B cell (primary cell): ENCODE data around the gene PLIN5. TPM values are rescaled to one million over a fixed set of nuclear protein-coding genes. Genes with fewer than 3 reads are reported as not detected.

Experiments
- ATAC-seq: fragments of 200-7000 bp; cut with Tn5 transposase; one replicate; pipeline ENCODE4 v1.10.0; 2021; ENCODE audit warnings: low read depth, mild to moderate bottlenecking, moderate number of reproducible peaks, moderate library complexity
- CTCF ChIA-PET: fragments of 350-600 bp; sonication (Branson Sonifier 250); formaldehyde crosslinking; loops from one replicate; lab custom pipeline; 2021; ENCODE audit warnings: antibody characterized with exemption, inconsistent platforms; lab: Charles Lee
- POLR2A ChIA-PET: fragments of 350-600 bp; sonication (Branson Sonifier 250); formaldehyde crosslinking; loops from one replicate; lab custom pipeline; 2021; ENCODE audit warnings: antibody characterized with exemption; lab: Charles Lee
- DNase-seq: peaks from one replicate; pipeline ENCODE4 v3.0.0; 2013
- H2AFZ ChIP-seq: 2 replicates; pipeline ENCODE4 v1.6.1; 2012; ENCODE audit warnings: mild to moderate bottlenecking, low read depth, low read length; ENCODE audit not compliant: insufficient read depth, poor library complexity, severe bottlenecking
- H3K27ac ChIP-seq, 2 donors: 1 replicate in 1 of 2; 2 replicates in 1 of 2; pipeline ENCODE4 v1.5.1; 2012 to 2013; ENCODE audit warnings: low read length in 2 of 2, mild to moderate bottlenecking in 2 of 2, moderate library complexity in 1 of 2
- H3K27me3 ChIP-seq, 4 experiments: fragments of 200-600 bp in 1 of 4; sonication (generic) in 1 of 4; replicated peaks in 1 of 4; 1 replicate in 2 of 4; 2 replicates in 2 of 4; pipeline versions ENCODE4 v1.6.1 to v1.7.0; 2013 to 2016; ENCODE audit warnings: low read length in 3 of 4, mild to moderate bottlenecking in 2 of 4, mixed read lengths in 1 of 4, moderate library complexity in 1 of 4; ENCODE audit not compliant: insufficient read depth in 4 of 4, control insufficient read depth in 3 of 4; ENCODE audit errors: control extremely low read depth in 1 of 4
- H3K36me3 ChIP-seq, 2 experiments: replicated peaks in 1 of 2; 1 replicate in 1 of 2; 2 replicates in 1 of 2; pipeline versions ENCODE4 v1.6.1 to v1.7.1; 2013; ENCODE audit warnings: low read length in 1 of 2; ENCODE audit not compliant: insufficient read depth in 2 of 2, control insufficient read depth in 1 of 2; ENCODE audit errors: control extremely low read depth in 1 of 2, extremely low read depth in 1 of 2
- H3K4me1 ChIP-seq, 2 donors: fragments of 200-600 bp in 1 of 2; sonication (generic) in 1 of 2; 1 replicate in 1 of 2; 2 replicates in 1 of 2; pipeline versions ENCODE4 v1.5.1 to v1.6.1; 2013 to 2017; ENCODE audit warnings: low read length in 2 of 2; ENCODE audit not compliant: control insufficient read depth in 2 of 2, insufficient read depth in 2 of 2
- H3K4me2 ChIP-seq: replicated peaks from 2 replicates; pipeline ENCODE3; 2012; ENCODE audit warnings: mild to moderate bottlenecking, low read depth, low read length; ENCODE audit not compliant: poor library complexity, severe bottlenecking
- H3K4me3 ChIP-seq, 5 experiments: fragments of 200-600 bp in 1 of 5; sonication (generic) in 1 of 5; 1 replicate in 3 of 5; 2 replicates in 2 of 5; pipeline versions ENCODE4 v1.5.1 to v1.7.0; 2011 to 2016; ENCODE audit warnings: low read length in 4 of 5, mild to moderate bottlenecking in 4 of 5, low read depth in 2 of 5, control low read depth in 1 of 5, moderate library complexity in 1 of 5; ENCODE audit not compliant: insufficient read depth in 1 of 5; ENCODE audit errors: control extremely low read depth in 1 of 5, extremely low read depth in 1 of 5
- H3K79me2 ChIP-seq: fragments of 200-600 bp; sonication (generic); one replicate; pipeline ENCODE4 v1.6.0; 2016; ENCODE audit warnings: low read length; ENCODE audit not compliant: control insufficient read depth, insufficient read depth
- H3K9ac ChIP-seq: fragments of 200-600 bp; sonication (generic); 2 replicates; pipeline ENCODE4 v1.6.1; 2017; ENCODE audit warnings: mild to moderate bottlenecking, low read length, moderate library complexity
- H3K9me3 ChIP-seq, 3 donors: one replicate each; pipeline versions ENCODE4 v1.6.1 to v1.7.1; 2013; ENCODE audit warnings: low read length in 2 of 3; ENCODE audit not compliant: control insufficient read depth in 2 of 3, insufficient read depth in 1 of 3; ENCODE audit errors: control extremely low read depth in 1 of 3
- H4K20me1 ChIP-seq: 2 replicates; pipeline ENCODE4 v1.6.0; 2012; ENCODE audit warnings: mild to moderate bottlenecking, low read length; ENCODE audit not compliant: insufficient read depth, control insufficient read depth, poor library complexity, severe bottlenecking
- H3K27ac Mint-ChIP-seq: one replicate; pipeline ENCODE4 v1.8.0; 2021; ENCODE audit warnings: mixed read lengths
- H3K27me3 Mint-ChIP-seq: one replicate; pipeline ENCODE4 v1.8.0; 2021; ENCODE audit warnings: mixed read lengths
- H3K4me1 Mint-ChIP-seq: one replicate; pipeline ENCODE4 v1.8.0; 2021; ENCODE audit warnings: mixed read lengths
- H3K4me3 Mint-ChIP-seq: one replicate; pipeline ENCODE4 v1.8.0; 2021; ENCODE audit warnings: mixed read lengths
- H3K9me3 Mint-ChIP-seq: one replicate; pipeline ENCODE4 v1.8.0; 2022; ENCODE audit warnings: mixed read lengths; ENCODE audit not compliant: insufficient read depth
- EZH2 ChIP-seq: IDR thresholded peaks from 2 replicates; pipeline ENCODE4 v1.6.1; 2012; ENCODE audit warnings: borderline replicate concordance, low read depth, mild to moderate bottlenecking, moderate library complexity, low read length; ENCODE audit not compliant: insufficient read depth, poor library complexity, severe bottlenecking
- WGBS: methylation state at CpG from one replicate; pipeline ENCODE4 v1.1.5; 2013; ENCODE audit warnings: missing lambda C conversion rate; ENCODE audit not compliant: insufficient coverage; 5-methylcytosine and 5-hydroxymethylcytosine counted together
- intact Hi-C: fragments of 100-400 bp; cut with micrococcal nuclease; formaldehyde crosslinking; loops from one replicate; pipeline ENCODE4 v1.10.0; 2022
- polyA plus RNA-seq: library from polyadenylated mRNA; depleted of rRNA; stranded (reverse); fragments of >200 nt; gene quantifications from 2 replicates; pipeline ENCODE4 v1.2.3, GENCODE V29; 2012
- total RNA-seq, 2 donors: library from RNA; stranded (reverse); fragments of 120-200 nt in 1 of 2; gene quantifications; 1 replicate in 1 of 2; 2 replicates in 1 of 2; pipeline versions ENCODE4 v1.2.3 to v1.2.4, GENCODE V29; 2013 to 2022
- TF ChIP-seq, protein P1 (sequence below): fragments of 200-600 bp; IDR thresholded peaks from one replicate; pipeline ENCODE4 v1.8.0; 2022; ENCODE audit warnings: antibody characterized with exemption, mild to moderate bottlenecking

Gene PLIN5
- total and polyA plus RNA-seq, 2 donors (not counting 1 experiment from before 2014, with no cell fraction given), result 0.15 to 0.27 TPM

DNA sequence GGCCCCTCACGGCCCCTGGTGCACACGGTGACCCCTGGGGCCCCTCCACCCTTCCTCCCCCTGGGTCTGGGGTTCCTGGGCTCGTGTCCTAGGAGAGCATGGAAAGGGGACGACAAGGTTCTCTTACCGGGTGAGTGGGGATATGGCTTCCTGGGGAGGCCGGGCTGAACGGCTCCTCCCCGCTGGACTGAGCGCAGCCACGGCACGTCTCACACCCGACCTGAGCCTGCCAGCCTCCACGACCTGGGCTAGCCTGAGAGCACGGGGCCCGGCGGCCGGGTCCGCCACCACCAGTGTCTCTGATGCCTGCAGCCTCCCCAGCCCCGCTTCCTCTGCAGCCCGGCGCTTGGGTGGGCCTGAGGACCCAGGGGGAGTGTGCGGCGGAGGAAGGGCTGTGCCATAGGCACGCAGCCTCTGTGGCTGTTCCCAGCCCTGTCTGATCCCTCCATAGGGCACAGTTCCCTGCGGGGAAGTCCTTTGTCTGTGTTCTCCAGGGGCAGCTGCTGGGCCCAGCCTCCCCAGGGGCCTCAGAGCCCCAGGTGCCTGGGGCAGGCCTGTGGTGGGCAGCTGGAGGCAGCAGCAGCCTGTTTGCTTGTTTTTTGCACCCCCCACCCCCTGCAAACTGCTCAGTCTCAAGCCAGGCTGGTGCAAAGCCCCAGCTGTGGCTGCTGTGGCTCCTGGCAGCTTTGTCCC is 31.7 kb downstream of the PLIN5 start:
- ChIA-PET CTCF (no interaction called here), POLR2A (no interaction called here)
- intact Hi-C loops, result no loop called here
- no peaks in the 10 kb centered on the region for H3K27me3 Mint-ChIP-seq
- Histone ChIP-seq H3K27me3 (no peaks in the 10 kb centered on the region), H3K9ac (no peak overlapping the region), H3K79me2 (no peaks in the 10 kb centered on the region), H3K4me2 (no peak overlapping the region), H3K27ac (no peak overlapping the region), H3K4me1 (no peaks in the 10 kb centered on the region), H4K20me1 (no peaks in the 10 kb centered on the region), H3K4me3 (no peak overlapping the region), H3K9me3 (peaks cover 0 to 4% (median 0%) of the 10 kb centered on the region in 3 donors), H3K36me3 (peaks cover 0 to 15% of the 10 kb centered on the region in 2 experiments), H2AFZ (no peak overlapping the region)
- ATAC-seq (no peak), DNase-seq (no peak)
- no peak overlapping the region for H3K4me3 Mint-ChIP-seq
- no peaks in the 10 kb centered on the region for H3K4me1 Mint-ChIP-seq
- TF ChIP-seq, protein P1, sequence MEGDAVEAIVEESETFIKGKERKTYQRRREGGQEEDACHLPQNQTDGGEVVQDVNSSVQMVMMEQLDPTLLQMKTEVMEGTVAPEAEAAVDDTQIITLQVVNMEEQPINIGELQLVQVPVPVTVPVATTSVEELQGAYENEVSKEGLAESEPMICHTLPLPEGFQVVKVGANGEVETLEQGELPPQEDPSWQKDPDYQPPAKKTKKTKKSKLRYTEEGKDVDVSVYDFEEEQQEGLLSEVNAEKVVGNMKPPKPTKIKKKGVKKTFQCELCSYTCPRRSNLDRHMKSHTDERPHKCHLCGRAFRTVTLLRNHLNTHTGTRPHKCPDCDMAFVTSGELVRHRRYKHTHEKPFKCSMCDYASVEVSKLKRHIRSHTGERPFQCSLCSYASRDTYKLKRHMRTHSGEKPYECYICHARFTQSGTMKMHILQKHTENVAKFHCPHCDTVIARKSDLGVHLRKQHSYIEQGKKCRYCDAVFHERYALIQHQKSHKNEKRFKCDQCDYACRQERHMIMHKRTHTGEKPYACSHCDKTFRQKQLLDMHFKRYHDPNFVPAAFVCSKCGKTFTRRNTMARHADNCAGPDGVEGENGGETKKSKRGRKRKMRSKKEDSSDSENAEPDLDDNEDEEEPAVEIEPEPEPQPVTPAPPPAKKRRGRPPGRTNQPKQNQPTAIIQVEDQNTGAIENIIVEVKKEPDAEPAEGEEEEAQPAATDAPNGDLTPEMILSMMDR, result no peak
- TF ChIP-seq EZH2, result no peak
- H3K9me3 Mint-ChIP-seq, result no peaks in the 10 kb centered on the region
- no peak overlapping the region for H3K27ac Mint-ChIP-seq
- 90% methylated on average over 22 of the region's 25 CpGs for WGBS

DNA sequence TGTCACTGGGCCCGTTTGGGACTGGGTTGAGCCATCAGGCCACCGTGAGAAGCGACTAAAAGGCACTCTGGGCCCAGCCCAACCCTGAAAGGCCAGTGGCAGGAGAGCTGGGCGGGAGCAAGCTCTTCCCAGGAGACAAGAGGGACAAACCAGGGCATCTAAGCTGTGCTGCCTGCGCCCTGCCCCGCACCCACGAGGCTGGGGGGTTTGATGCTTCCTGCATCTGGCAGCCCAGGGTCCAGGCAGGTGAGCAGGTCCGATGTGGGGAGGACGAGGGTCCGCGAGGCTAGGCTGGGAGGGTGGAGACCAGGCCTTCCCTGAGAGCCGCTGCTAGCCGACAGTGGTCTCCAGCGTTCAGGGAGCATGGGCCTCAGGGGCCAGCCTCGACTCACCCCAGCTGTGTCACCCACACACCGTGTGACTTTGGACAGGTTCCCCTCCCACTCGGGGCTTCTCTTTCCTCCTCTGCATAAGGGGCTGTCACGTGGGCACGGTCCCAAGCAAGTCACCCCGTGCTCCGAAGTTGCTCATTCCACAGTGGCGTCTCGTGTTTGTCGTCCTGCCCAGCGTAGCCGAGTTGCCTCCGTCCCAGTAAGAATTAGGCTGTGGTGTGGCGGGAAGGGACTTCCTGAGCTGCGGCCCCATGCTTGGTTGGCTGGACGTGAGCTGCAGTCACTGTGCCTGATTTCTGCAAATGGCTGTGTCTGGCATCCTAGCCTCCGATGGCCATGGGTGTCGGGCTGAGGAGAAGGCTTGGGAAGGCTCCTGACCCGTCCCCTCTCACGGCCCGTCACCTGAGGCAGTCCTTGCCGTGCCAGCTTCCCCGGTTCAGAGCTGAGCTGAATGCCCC is 32.5 kb downstream of the PLIN5 start:
- Mint-ChIP-seq H3K27ac (no peak overlapping the region), H3K9me3 (no peaks in the 10 kb centered on the region), H3K4me1 (no peaks in the 10 kb centered on the region), H3K4me3 (no peak overlapping the region), H3K27me3 (no peaks in the 10 kb centered on the region)
- TF ChIP-seq, protein P1, result no peak
- TF ChIP-seq EZH2, result no peak
- POLR2A ChIA-PET, result no interaction called here
- 93% methylated on average over 35 of the region's 37 CpGs for WGBS
- H3K79me2 ChIP-seq, result no peaks in the 10 kb centered on the region
- no peak overlapping the region for H3K27ac ChIP-seq
- no peak overlapping the region for H3K9ac ChIP-seq
- CTCF ChIA-PET, result no interaction called here
- no peak for DNase-seq
- H3K4me2 ChIP-seq, result no peak overlapping the region
- no peaks in the 10 kb centered on the region for H4K20me1 ChIP-seq
- peaks cover 0 to 4% (median 0%) of the 10 kb centered on the region in 3 donors for H3K9me3 ChIP-seq
- no peak for ATAC-seq
- H3K4me1 ChIP-seq, result no peaks in the 10 kb centered on the region
- no peaks in the 10 kb centered on the region for H3K27me3 ChIP-seq
- no peak overlapping the region for H2AFZ ChIP-seq
- H3K4me3 ChIP-seq, result no peak overlapping the region
- intact Hi-C loops, result no loop called here
- H3K36me3 ChIP-seq, result peaks cover 0 to 22% of the 10 kb centered on the region in 2 experiments
